CD8-positive, alpha-beta memory T cell (primary cell): ENCODE measurements around the gene OLA1. TPM values are rescaled to one million over a fixed set of nuclear protein-coding genes. Genes with fewer than 3 reads are reported as not detected.

Experiments used
- CTCF ChIA-PET: fragments of 350-600 bp; sonication (Branson Sonifier 250); formaldehyde crosslinking; loops from one replicate; lab custom pipeline; 2021; ENCODE audit warnings: antibody characterized with exemption; lab: Charles Lee
- POLR2A ChIA-PET: fragments of 350-600 bp; sonication (Branson Sonifier 250); formaldehyde crosslinking; loops from one replicate; lab custom pipeline; 2021; ENCODE audit warnings: antibody characterized with exemption; lab: Charles Lee
- DNase-seq, 5 donors: peaks; one replicate each; pipeline versions ENCODE4 v3.0.0 to v3.0.0-alpha.2; 2020 to 2022; ENCODE audit warnings: mixed read lengths in 1 of 5
- H3K27ac ChIP-seq: one replicate; pipeline ENCODE4 v1.7.0; 2013; ENCODE audit warnings: low read depth, mild to moderate bottlenecking, low read length, moderate library complexity
- H3K27me3 ChIP-seq: 2 replicates; pipeline ENCODE4 v1.7.0; 2013; ENCODE audit warnings: low read length, mild to moderate bottlenecking; ENCODE audit not compliant: insufficient read depth, poor library complexity, severe bottlenecking
- H3K36me3 ChIP-seq: 2 replicates; pipeline ENCODE4 v1.7.0; 2013; ENCODE audit warnings: mild to moderate bottlenecking, low read length, moderate library complexity; ENCODE audit not compliant: insufficient read depth
- H3K4me1 ChIP-seq: 2 replicates; pipeline ENCODE4 v1.7.0; 2013; ENCODE audit warnings: mild to moderate bottlenecking, low read length, moderate library complexity; ENCODE audit not compliant: insufficient read depth
- H3K4me3 ChIP-seq: 2 replicates; pipeline ENCODE4 v1.7.0; 2013; ENCODE audit warnings: mild to moderate bottlenecking, low read length
- H3K9me3 ChIP-seq: 2 replicates; pipeline ENCODE4 v1.7.0; 2013; ENCODE audit warnings: mild to moderate bottlenecking, low read length
- H3K27ac Mint-ChIP-seq, 8 donors: one replicate each; pipeline ENCODE4 v1.8.0; 2020 to 2021; ENCODE audit warnings: mixed read lengths in 8 of 8, mild to moderate bottlenecking in 6 of 8, inconsistent platforms in 3 of 8, moderate library complexity in 3 of 8
- H3K27me3 Mint-ChIP-seq, 2 donors: one replicate each; pipeline ENCODE4 v1.8.0; 2020 to 2021; ENCODE audit warnings: mixed read lengths in 2 of 2, mild to moderate bottlenecking in 1 of 2, moderate library complexity in 1 of 2
- H3K36me3 Mint-ChIP-seq, 3 donors: one replicate each; pipeline ENCODE4 v1.8.0; 2020 to 2021; ENCODE audit warnings: mixed read lengths in 3 of 3, inconsistent platforms in 1 of 3, mild to moderate bottlenecking in 1 of 3
- H3K4me1 Mint-ChIP-seq, 3 donors: one replicate each; pipeline ENCODE4 v1.8.0; 2020 to 2021; ENCODE audit warnings: mixed read lengths in 3 of 3, inconsistent platforms in 1 of 3, mild to moderate bottlenecking in 1 of 3
- H3K4me3 Mint-ChIP-seq, 7 donors: one replicate each; pipeline ENCODE4 v1.8.0; 2020 to 2021; ENCODE audit warnings: mixed read lengths in 7 of 7, mild to moderate bottlenecking in 6 of 7, moderate library complexity in 4 of 7, inconsistent platforms in 2 of 7
- H3K9me3 Mint-ChIP-seq, 5 donors: one replicate each; pipeline ENCODE4 v1.8.0; 2020 to 2022; ENCODE audit warnings: mixed read lengths in 5 of 5, mild to moderate bottlenecking in 3 of 5, moderate library complexity in 2 of 5, inconsistent platforms in 1 of 5
- polyA plus RNA-seq: library from polyadenylated mRNA; unstranded; fragments of 300-500 nt; fragmentation: Illumina TruSeq; gene quantifications from one replicate; pipeline ENCODE4 v1.2.3, GENCODE V29; 2021
- total RNA-seq, 2 experiments: library from RNA; stranded (reverse); gene quantifications; one replicate each; pipeline ENCODE4 v1.2.3, GENCODE V29; 2021

Gene OLA1
- total and polyA plus RNA-seq, 3 experiments from 2014 or later: 63.4 to 146 (median 139) TPM

GRCh38 chr2:174024524-174025270, 223.6 kb downstream of the OLA1 start:
- no peak overlapping the region for H3K27ac Mint-ChIP-seq
- DNase-seq: no peak
- peaks cover 0 to 5% of the 10 kb centered on the region in 2 donors for H3K27me3 Mint-ChIP-seq
- Histone ChIP-seq H3K4me3 (no peak overlapping the region), H3K27me3 (no peaks in the 10 kb centered on the region), H3K36me3 (no peaks in the 10 kb centered on the region), H3K4me1 (no peaks in the 10 kb centered on the region), H3K27ac (no peak overlapping the region), H3K9me3 (no peaks in the 10 kb centered on the region)
- no peak overlapping the region for H3K4me3 Mint-ChIP-seq
- H3K36me3 Mint-ChIP-seq: no peaks in the 10 kb centered on the region
- peaks cover 0 to 5% (median 5%) of the 10 kb centered on the region in 3 donors for H3K4me1 Mint-ChIP-seq
- no peaks in the 10 kb centered on the region for H3K9me3 Mint-ChIP-seq
- ChIA-PET CTCF (no interaction called here), POLR2A (no interaction called here)

GRCh38 chr2:174023591-174024523, 224.5 kb downstream of the OLA1 start:
- Histone ChIP-seq H3K36me3 (no peaks in the 10 kb centered on the region), H3K4me1 (no peaks in the 10 kb centered on the region), H3K27me3 (no peaks in the 10 kb centered on the region), H3K9me3 (no peaks in the 10 kb centered on the region), H3K27ac (no peak overlapping the region), H3K4me3 (no peak overlapping the region)
- no peak overlapping the region for H3K4me3 Mint-ChIP-seq
- peaks cover 0 to 5% of the 10 kb centered on the region in 2 donors for H3K27me3 Mint-ChIP-seq
- peaks cover 0 to 5% (median 5%) of the 10 kb centered on the region in 3 donors for H3K4me1 Mint-ChIP-seq
- no peak for DNase-seq
- POLR2A ChIA-PET: no interaction called here
- H3K27ac Mint-ChIP-seq: peak overlapping the region in 2 of 8 donors; percentile 17 to 18
- H3K36me3 Mint-ChIP-seq: no peaks in the 10 kb centered on the region
- CTCF ChIA-PET: no interaction called here
- H3K9me3 Mint-ChIP-seq: no peaks in the 10 kb centered on the region

Other genes starting within 250 kb of the OLA1 start
- not detected for gene SP9, start 86.4 kb upstream of the OLA1 start, total RNA-seq
- not detected for gene SP9, start 86.4 kb upstream of the OLA1 start, polyA plus RNA-seq
- gene SCRN3, start 147.2 kb upstream of the OLA1 start, total RNA-seq: 10 to 100 TPM; 15.8 to 16.0 TPM
- 10.2 TPM for gene SCRN3, start 147.2 kb upstream of the OLA1 start, polyA plus RNA-seq
- 1 to 10 TPM; 4.5 to 6.2 TPM for gene GPR155, start 238.5 kb upstream of the OLA1 start, total RNA-seq
- gene GPR155, start 238.5 kb upstream of the OLA1 start, polyA plus RNA-seq: 12.6 TPM